GM12873 (cell line): ENCODE data around the gene SDS.
A peak's percentile ranks its signal among the peaks of the same experiment; 100 is the strongest.

Source experiments
- CTCF ChIP-seq: IDR thresholded peaks from 2 replicates; pipeline ENCODE4 v1.5.1; 2012; ENCODE audit warnings: low read depth, mild to moderate bottlenecking, moderate library complexity, low read length, control low read depth; ENCODE audit not compliant: insufficient read depth; ENCODE audit errors: missing control alignments

SDS gene

GRCh38 chr12:113443030-113443539 is 39.4 kb upstream of the SDS start:
- TF ChIP-seq CTCF, result no peak

GRCh38 chr12:113440947-113441782 is 37.5 kb upstream of the SDS start:
- TF ChIP-seq CTCF, result no peak

DNA sequence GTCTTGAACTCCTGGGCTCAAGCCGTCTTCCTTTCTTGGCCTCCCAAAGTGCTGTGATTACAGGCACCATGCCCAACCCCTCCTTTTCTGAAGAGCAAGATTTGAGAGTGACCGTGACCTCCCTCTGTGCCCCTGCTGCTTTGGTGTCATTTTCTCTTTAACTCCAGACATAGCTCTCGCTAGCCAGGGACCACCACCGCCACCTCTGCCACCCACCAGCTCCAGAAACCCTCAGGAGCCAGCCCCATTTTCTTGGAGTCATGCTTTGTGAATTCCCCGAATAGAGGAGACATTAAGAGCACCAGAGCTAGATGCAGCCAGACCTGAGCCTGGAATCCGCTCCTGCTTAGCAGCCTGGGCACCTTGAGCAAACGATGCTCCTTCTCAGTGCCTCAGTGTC is 36.6 kb upstream of the SDS start:
- no peak for TF ChIP-seq CTCF

- TF ChIP-seq CTCF, result peak; percentile 75
Measured at GRCh38 chr12:113439606-113440030, 35.9 kb upstream of the SDS start.

- no peak for TF ChIP-seq CTCF
Measured at GRCh38 chr12:113439301-113439597, 35.6 kb upstream of the SDS start.

DNA sequence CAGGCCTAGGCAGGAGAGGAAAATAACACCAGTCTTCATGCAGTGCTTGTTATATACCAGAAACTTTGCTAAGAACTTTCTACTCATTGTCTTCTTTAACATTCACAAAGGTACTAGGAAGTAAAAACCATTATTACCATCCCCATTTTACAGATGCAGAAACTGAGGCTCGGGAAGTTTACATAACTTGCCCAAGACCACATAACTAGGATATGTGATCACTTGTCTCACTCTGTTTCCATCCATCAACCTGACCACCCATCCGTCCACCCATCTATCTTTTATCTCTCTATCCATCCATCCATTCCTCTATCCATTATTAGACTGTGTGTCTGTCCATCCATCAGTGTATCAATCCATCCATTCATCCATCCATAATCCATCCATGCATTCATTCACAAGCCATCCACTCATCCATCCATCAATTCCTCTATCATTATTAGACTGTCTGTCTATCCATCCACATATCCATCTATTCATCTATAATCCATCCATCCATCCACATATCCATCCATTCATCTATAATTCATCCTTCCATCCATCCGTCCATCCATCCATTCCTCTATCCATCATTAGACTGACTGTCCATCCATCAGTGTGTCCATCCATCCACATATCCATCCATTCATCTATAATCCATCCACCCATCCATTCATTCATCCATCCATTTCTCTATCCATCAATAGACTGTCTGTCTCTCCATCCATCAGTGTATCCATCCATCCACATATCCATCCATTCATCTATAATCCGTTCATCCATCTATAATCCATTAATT is 35.0 kb upstream of the SDS start:
- no peak for TF ChIP-seq CTCF

GRCh38 chr12:113437729-113438100 is 34.0 kb upstream of the SDS start:
- TF ChIP-seq CTCF, result no peak
